ENCODE data around the gene COL24A1. TPM values are rescaled to one million over a fixed set of nuclear protein-coding genes. Genes with fewer than 3 reads are reported as not detected.

The COL24A1 gene
- polyA plus RNA-seq, 1 experiment: 2.2 TPM

- CTCF ChIA-PET: no interaction called here
- no peaks in the 10 kb centered on the region for H3K9me3 ChIP-seq (ENCODE audit: control insufficient read depth, insufficient read depth, low read length)
- no peak overlapping the region for H3K4me3 ChIP-seq (ENCODE audit: low read depth, low read length)
- no peak for DNase-seq (ENCODE audit: low read depth, low spot score)
- POLR2A ChIA-PET: no interaction called here
- no peak overlapping the region for H3K27ac ChIP-seq (ENCODE audit: low read depth, low read length)
- no peaks in the 10 kb centered on the region for H3K27me3 ChIP-seq (ENCODE audit: control insufficient read depth, insufficient read depth, low read length)
- TF ChIP-seq CTCF (IDR thresholded peaks at IDR 0.05; ENCODE audit: low read depth, low read length): no peak
Observed at GRCh38 chr1:86191958-86192357, 35.4 kb upstream of the COL24A1 start.

GRCh38 chr1:86190873-86191272 lies 34.3 kb upstream of the COL24A1 start:
- ChIA-PET POLR2A (no interaction called here), CTCF (interaction anchor here (0.5 kb wide), 1 partner anchor 408 kb away, joined by 3 read pairs; no protein-coding TSS in a partner anchor)
- no peaks in the 10 kb centered on the region for H3K27me3 ChIP-seq (ENCODE audit: control insufficient read depth, insufficient read depth, low read length)
- TF ChIP-seq CTCF (IDR thresholded peaks at IDR 0.05; ENCODE audit: low read depth, low read length): no peak
- no peak overlapping the region for H3K27ac ChIP-seq (ENCODE audit: low read depth, low read length)
- no peaks in the 10 kb centered on the region for H3K9me3 ChIP-seq (ENCODE audit: control insufficient read depth, insufficient read depth, low read length)
- DNase-seq (ENCODE audit: low read depth, low spot score): no peak
- H3K4me3 ChIP-seq (ENCODE audit: low read depth, low read length): no peak overlapping the region

- Histone ChIP-seq H3K27me3 (ENCODE audit: control insufficient read depth, insufficient read depth, low read length) (no peaks in the 10 kb centered on the region), H3K9me3 (ENCODE audit: control insufficient read depth, insufficient read depth, low read length) (no peaks in the 10 kb centered on the region), H3K4me3 (ENCODE audit: low read depth, low read length) (no peak overlapping the region), H3K27ac (ENCODE audit: low read depth, low read length) (no peak overlapping the region)
- DNase-seq (ENCODE audit: low read depth, low spot score): no peak
- no peak for TF ChIP-seq CTCF (IDR thresholded peaks at IDR 0.05; ENCODE audit: low read depth, low read length)
- ChIA-PET POLR2A (no interaction called here), CTCF (no interaction called here)
Observed at GRCh38 chr1:86184426-86184825, 27.9 kb upstream of the COL24A1 start.

- TF ChIP-seq CTCF (IDR thresholded peaks at IDR 0.05; ENCODE audit: low read depth, low read length): no peak
- H3K9me3 ChIP-seq (ENCODE audit: control insufficient read depth, insufficient read depth, low read length): no peaks in the 10 kb centered on the region
- ChIA-PET POLR2A (no interaction called here), CTCF (no interaction called here)
- DNase-seq (ENCODE audit: low read depth, low spot score): no peak
- H3K27ac ChIP-seq (ENCODE audit: low read depth, low read length): no peak overlapping the region
- H3K4me3 ChIP-seq (ENCODE audit: low read depth, low read length): no peak overlapping the region
- H3K27me3 ChIP-seq (ENCODE audit: control insufficient read depth, insufficient read depth, low read length): no peaks in the 10 kb centered on the region
Observed at GRCh38 chr1:86183810-86184209, 27.2 kb upstream of the COL24A1 start.

GRCh38 chr1:86176226-86176625 lies 19.7 kb upstream of the COL24A1 start:
- no peak for DNase-seq (ENCODE audit: low read depth, low spot score)
- POLR2A ChIA-PET: no interaction called here
- no peak overlapping the region for H3K27ac ChIP-seq (ENCODE audit: low read depth, low read length)
- no peak overlapping the region for H3K4me3 ChIP-seq (ENCODE audit: low read depth, low read length)
- CTCF ChIA-PET: interaction anchor here (0.9 kb wide), 1 partner anchor 282 kb away, joined by 3 read pairs; no protein-coding TSS in a partner anchor
- TF ChIP-seq CTCF (IDR thresholded peaks at IDR 0.05; ENCODE audit: low read depth, low read length): no peak
- H3K9me3 ChIP-seq (ENCODE audit: control insufficient read depth, insufficient read depth, low read length): no peaks in the 10 kb centered on the region
- no peaks in the 10 kb centered on the region for H3K27me3 ChIP-seq (ENCODE audit: control insufficient read depth, insufficient read depth, low read length)
